LNCAP (cell line): Measurements from ENCODE around the gene PRTG.

Experiments used
- TF ChIP-seq, protein P1 (sequence below): fragments of 450-650 bp; IDR thresholded peaks from 2 replicates; pipeline ENCODE4 v1.5.1; 2017; ENCODE audit warnings: mild to moderate bottlenecking

The PRTG gene

DNA sequence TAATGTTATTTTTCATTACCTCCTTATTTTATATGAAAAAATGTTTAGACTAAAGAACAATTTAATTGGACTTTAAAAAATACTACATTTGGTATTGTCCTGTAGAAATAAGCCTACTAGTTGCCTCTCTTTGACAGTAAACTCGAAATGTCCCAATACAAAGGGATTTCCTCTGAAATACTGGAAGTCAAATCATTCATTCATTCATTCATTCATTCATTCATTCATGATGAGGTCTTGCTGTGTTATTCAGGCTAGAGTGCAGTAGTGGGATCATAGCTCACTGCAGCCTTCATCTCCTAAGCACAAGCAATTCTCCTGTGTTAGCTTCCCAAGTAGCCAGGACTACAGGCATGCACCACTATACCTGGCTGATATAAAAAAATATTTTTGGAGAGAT, 104.2 kb downstream of the PRTG start:
- TF ChIP-seq, protein P1, sequence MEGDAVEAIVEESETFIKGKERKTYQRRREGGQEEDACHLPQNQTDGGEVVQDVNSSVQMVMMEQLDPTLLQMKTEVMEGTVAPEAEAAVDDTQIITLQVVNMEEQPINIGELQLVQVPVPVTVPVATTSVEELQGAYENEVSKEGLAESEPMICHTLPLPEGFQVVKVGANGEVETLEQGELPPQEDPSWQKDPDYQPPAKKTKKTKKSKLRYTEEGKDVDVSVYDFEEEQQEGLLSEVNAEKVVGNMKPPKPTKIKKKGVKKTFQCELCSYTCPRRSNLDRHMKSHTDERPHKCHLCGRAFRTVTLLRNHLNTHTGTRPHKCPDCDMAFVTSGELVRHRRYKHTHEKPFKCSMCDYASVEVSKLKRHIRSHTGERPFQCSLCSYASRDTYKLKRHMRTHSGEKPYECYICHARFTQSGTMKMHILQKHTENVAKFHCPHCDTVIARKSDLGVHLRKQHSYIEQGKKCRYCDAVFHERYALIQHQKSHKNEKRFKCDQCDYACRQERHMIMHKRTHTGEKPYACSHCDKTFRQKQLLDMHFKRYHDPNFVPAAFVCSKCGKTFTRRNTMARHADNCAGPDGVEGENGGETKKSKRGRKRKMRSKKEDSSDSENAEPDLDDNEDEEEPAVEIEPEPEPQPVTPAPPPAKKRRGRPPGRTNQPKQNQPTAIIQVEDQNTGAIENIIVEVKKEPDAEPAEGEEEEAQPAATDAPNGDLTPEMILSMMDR = no peak

DNA sequence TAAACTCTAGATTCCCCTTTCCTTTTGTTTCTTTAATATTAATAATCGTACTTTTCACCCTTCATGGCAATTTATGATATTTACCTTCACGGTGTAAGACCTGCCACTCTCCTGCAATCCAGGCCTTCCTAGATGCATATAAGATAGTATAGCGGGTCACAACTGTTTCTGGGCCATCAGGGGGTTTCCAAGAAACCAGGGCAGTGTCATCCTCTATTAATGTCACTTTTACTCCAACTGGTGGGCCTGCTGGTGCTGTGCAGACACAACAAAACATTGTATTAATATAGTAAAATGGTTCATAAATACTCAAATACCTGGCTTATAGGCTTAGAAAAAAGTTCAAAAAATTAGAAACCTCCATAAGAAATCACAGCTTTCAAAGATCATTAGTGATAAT, 105.9 kb downstream of the PRTG start:
- TF ChIP-seq, protein P1 = no peak

DNA sequence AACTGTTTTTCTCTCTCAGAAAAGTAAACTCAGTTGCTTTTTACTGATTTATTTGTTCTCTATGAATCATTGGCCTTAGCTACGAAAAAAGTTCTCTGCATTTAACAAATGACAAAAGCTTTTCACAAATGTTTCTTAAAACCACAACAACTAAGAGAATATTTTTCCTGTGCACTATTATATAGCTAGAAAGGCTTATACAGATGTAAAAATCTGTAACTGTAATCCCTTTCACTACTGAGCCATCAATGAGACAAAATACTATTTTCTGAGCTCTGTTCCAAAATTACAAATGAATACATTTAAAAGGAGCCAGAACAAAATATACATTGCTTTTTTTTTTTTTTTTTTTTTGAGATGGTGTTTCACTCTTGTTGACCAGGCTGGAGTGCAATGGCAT, 109.2 kb downstream of the PRTG start:
- TF ChIP-seq, protein P1 = no peak

DNA sequence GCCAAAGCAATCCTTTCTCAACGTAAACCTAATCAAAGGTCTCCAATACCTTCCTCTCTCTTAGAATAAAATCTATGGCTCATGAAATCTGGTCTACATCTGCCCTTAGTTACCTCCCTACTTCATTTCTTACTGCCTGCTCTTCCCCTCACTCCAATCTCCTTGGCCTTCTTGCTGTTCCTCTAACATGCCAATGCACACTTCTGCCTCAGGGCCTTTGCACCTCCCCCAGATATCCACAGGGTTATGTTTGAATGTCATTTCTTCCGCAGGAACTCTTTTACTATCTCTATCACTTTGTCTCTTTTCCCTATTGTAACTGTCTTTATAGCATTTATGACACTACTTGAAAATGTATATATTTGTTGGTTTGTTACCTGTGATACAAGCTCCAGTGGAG, 110.5 kb downstream of the PRTG start:
- TF ChIP-seq, protein P1 = no peak

DNA sequence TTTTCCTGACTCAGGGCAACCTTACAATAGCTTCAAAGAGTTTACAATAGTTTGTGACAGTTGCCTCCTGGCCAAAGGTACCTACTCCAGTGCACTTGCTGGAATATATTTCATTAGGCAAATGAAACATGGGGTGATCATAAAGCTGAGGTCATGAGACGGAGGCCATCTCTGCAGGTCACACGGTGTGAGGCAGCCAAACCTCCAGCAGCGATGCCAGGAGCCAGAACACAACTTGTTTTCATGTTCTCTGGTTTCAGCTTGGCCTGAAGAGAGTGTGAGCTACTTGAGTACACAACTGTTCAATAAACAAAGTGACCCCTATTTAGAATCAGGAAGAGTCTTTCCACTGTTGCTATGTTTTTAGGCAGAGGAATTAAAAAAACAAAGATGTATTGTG, 112.1 kb downstream of the PRTG start:
- TF ChIP-seq, protein P1 = no peak

DNA sequence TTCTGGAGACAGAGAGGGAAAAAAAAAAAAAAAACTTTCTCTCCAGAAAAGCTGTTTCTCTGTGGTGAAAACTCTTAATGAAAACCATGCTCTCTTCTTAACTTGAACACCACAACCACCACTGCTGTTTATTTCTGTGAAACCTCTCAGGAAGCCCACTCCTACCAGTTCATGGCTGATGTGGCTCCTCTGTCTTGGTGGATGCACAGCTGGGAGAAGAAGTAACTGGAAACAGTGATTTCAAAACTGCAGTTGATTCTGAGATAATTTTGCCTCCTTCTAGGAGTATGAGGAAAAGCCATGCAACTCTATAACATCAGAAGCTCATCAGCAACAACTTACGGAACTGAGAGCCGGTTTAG, 114.6 kb downstream of the PRTG start:
- TF ChIP-seq, protein P1 = no peak

DNA sequence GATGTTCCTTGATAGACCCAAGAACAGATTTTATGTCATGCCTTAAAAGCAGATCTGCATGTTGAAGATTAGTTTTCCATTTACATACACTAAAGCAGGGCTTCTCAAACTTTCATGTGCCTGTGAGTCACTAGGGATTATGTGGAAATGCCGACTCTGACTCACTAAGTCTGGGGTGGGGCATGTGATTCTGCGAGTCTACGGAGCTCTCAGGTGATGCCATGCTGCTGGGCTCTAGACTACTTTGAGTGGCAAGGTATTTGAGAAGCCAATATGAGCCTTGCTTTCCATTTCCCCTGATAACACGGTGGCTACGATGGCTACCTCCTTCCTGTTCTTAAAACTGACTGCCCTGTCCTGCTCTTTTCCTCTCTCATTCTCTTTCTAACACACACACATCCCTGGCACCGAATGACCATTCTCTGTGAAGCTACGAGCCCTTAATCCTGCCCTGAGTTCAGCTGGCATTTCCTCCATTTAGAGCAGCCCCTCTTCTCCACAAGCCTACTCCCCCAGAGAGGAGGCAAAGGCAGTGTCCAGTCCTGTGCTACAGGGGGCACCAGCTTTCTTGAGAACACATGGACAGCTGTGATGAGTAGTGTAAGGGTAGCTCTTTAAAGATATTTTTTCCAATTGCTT, 115.1 kb downstream of the PRTG start:
- TF ChIP-seq, protein P1 = no peak

DNA sequence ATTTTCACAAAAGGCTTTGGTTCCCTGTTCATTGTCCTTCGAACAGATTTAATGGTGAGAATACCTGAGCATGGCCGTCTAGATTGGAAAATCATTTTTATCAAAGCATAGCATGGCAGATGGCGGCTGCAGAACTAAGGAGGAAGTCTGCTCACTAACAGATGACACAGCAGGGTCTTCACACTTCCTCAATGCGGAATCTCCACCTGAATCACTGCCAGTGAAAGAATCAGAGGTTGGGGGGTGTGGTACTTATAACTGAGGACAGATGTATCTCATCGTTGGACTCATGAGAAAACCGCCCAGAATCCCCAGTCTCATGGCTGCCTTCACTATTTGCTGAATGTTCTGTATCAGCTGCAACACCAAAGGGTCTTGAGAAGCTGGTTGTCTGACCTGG, 123.2 kb downstream of the PRTG start:
- TF ChIP-seq, protein P1 = no peak
